Measurements from ENCODE around the gene EXD2.

The EXD2 gene

GRCh38 chr14:69242311-69243224 is 51.3 kb downstream of the EXD2 start:
- FAIRE-seq (peak; percentile 69), DNase-seq (ENCODE audit: extremely low spot score, insufficient read length, low read depth) (no peak)

DNA sequence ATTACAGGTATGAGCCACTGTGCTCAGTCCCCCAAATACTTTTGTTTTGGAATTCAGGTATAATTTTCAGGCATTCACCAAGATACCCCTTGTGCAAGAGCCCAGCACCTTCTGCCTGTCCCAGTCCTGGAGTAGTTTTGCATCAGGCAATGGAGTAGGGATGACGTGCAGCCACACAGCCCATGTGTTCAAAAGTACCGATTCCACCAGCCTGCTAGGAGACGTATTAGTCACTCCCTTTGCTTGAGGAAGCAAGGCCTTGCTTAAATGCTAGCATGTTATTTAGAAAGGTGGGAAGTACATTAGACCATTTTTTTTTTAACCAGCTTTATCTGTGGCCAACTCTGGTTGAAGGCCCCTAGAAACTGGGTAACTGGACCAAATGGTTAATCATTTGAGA is 53.6 kb downstream of the EXD2 start:
- DNase-seq (ENCODE audit: extremely low spot score, insufficient read length, low read depth), result no peak
- no peak for FAIRE-seq

GRCh38 chr14:69246331-69246730 is 55.0 kb downstream of the EXD2 start:
- no peak for DNase-seq (ENCODE audit: extremely low spot score, insufficient read length, low read depth)
- no peak for FAIRE-seq

- no peak for DNase-seq (ENCODE audit: extremely low spot score, insufficient read length, low read depth)
- FAIRE-seq, result no peak
Observed at GRCh38 chr14:69247676-69248440, 56.6 kb downstream of the EXD2 start.

GRCh38 chr14:69249603-69250002 is 58.3 kb downstream of the EXD2 start:
- FAIRE-seq, result no peak
- DNase-seq (ENCODE audit: extremely low spot score, insufficient read length, low read depth), result no peak

DNA sequence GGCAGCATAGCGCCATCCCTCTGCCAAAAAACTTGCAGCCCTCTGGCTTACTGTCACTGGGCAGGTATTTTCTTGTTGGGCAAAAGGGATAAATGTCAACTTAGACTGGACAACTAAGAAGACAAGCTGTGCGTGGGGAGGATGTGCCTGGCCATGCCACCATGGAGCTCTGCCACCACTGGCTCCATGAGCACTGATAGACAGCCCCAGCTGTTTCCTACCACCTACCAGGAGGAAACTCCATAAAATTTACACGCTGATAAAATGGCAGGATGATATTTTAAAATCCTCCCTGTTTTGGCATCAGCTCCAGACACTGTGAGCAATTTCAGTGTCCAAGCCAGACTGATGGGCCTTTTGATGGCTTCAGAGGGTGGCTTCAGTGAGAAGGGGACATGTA is 61.6 kb downstream of the EXD2 start:
- FAIRE-seq (no peak), DNase-seq (ENCODE audit: extremely low spot score, insufficient read length, low read depth) (no peak)

- no peak for FAIRE-seq
- no peak for DNase-seq (ENCODE audit: extremely low spot score, insufficient read length, low read depth)
Observed at GRCh38 chr14:69259168-69259526, 67.8 kb downstream of the EXD2 start.

DNA sequence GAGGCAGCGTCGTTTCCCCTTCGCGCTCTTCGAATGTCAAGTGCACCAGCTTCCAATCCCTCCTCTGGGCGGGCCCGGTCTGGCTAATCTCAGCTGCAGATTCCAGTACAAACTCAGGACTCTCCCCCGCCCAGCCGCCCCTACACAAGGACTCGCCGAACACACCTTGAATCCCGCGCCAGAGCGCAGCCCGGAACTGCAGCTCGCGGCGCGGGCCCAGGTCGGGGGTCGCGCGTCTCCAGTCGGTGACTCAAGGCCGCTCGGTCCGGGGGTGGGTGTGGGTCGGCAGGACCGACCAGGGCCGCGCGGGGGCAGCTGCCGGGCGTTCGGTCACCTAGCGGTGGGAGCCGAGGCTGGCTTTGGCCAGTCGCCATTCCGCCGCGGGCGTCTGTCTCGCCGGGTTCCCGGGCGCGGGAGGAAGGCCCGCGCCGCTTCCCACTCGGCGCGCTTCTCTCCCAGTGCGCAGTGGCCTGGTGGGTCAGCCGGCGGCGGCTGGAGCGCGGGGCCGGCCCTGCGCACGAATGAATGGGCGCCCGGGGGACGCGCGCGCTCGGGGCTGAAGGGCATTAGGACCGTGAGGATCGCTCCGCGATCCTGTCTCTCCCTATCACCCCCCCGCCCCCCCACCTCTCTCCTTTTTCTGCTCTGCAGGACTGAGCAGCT is 68.4 kb downstream of the EXD2 start, which contains the start of gene GALNT16:
Gene GALNT16, plus strand, starts transcription at position 632 of the 663 bp plus-strand sequence. CDS start 133 bp downstream, outside the sequence.
- no peak for DNase-seq (ENCODE audit: extremely low spot score, insufficient read length, low read depth)
- FAIRE-seq, result no peak

GRCh38 chr14:69260190-69260860 is 69.0 kb downstream of the EXD2 start:
- FAIRE-seq (no peak), DNase-seq (ENCODE audit: extremely low spot score, insufficient read length, low read depth) (no peak)

- FAIRE-seq (no peak), DNase-seq (ENCODE audit: extremely low spot score, insufficient read length, low read depth) (peak; percentile 58)
Observed at GRCh38 chr14:69260861-69261564, 69.7 kb downstream of the EXD2 start.

GRCh38 chr14:69261761-69262331 is 70.5 kb downstream of the EXD2 start:
- DNase-seq (ENCODE audit: extremely low spot score, insufficient read length, low read depth) (no peak), FAIRE-seq (no peak)

- DNase-seq (ENCODE audit: extremely low spot score, insufficient read length, low read depth) (no peak), FAIRE-seq (no peak)
Observed at GRCh38 chr14:69262516-69262915, 71.2 kb downstream of the EXD2 start.

GRCh38 chr14:69263364-69263763 is 72.1 kb downstream of the EXD2 start:
- FAIRE-seq, result no peak
- DNase-seq (ENCODE audit: extremely low spot score, insufficient read length, low read depth), result no peak

GRCh38 chr14:69263771-69264170 is 72.5 kb downstream of the EXD2 start:
- DNase-seq (ENCODE audit: extremely low spot score, insufficient read length, low read depth) (no peak), FAIRE-seq (no peak)

DNA sequence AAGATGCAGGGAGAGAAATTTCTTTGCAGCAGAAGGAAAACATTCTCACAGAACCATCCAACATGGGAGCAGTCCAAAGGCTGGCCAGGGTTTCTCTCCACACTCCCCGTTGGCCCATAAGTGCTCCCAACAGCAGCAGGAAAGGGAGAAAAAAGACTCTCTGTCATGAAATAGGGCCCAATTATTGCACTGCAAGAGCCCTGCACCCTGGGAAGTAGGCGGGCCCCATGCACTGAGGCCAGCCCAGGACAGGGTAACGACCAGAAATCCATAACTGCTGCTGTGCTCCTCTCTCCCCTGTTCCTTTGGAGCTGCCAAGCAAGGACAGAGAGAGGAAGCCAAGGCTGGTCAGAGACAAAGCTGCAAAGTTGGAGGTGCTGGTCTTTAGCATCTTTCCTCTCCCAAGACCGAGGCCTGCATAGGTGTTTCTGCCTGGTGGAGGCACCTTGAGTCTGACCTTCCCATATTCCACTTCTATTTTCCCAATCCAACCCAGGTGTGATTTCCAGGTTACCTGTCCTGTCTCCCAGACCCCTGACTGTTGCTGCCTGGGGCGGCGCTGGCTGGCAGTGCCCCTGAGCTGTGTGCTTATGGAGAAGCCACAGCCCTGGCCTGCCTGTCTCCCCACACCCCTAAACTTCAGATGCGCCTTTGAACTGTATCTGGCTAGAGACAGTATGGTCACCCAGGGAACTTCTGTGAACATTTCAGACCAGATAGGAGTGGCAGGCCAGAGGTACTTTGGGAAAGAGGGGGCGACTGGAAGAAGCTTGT is 75.5 kb downstream of the EXD2 start:
- no peak for FAIRE-seq
- no peak for DNase-seq (ENCODE audit: extremely low spot score, insufficient read length, low read depth)

- FAIRE-seq (no peak), DNase-seq (ENCODE audit: extremely low spot score, insufficient read length, low read depth) (no peak)
Observed at GRCh38 chr14:69267492-69267891, 76.2 kb downstream of the EXD2 start.

DNA sequence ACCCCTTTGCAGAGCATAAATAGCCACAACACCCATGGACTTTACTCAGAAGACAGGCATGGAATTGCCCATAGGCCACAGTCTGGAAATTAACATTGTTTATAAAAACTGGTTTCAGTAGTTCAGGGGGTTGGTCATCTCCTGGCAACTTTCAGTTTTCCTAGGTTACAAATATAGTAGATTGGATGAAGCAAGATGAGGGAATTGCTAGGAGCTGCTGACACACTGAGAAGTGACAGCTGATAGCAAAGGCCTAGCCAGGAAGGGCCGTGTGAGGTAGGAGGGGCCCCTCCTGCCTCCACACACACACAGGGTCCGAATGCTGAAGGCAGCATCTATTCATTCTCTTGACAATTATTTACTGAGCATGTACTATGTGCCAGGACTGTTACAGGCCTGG is 76.9 kb downstream of the EXD2 start:
- no peak for FAIRE-seq
- no peak for DNase-seq (ENCODE audit: extremely low spot score, insufficient read length, low read depth)

DNA sequence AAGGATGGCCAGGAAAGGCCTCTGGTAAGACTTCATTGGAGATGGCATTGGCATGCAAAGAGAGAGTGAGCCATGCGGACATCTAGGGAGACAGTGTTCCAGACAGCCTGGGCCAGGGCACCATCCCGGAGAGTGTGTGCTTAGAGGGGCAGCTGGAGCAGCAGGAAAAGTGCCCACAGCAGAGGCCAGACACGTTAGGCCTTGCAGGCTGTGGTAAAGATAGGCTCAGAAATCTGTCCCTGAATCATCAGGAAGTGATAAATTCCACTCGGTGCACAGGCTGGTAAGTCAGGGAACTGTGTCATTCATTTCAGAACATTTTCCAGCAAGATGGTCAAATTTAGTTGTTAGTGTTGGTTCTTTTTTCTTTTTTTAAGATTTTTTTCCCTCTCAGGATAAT is 77.5 kb downstream of the EXD2 start:
- no peak for DNase-seq (ENCODE audit: extremely low spot score, insufficient read length, low read depth)

More for the DNA sequence above, 77.5 kb downstream of the EXD2 start:
- FAIRE-seq, result no peak

Data from GM18507 (cell line).